Upper lobe of left lung (tissue), 6 donors: ENCODE data around the gene ADARB1. TPM values are rescaled to one million over a fixed set of nuclear protein-coding genes. Genes with fewer than 3 reads are reported as not detected.
"Not testable (repeated sequence)": the region's sequence is repeated elsewhere in the genome, so short reads cannot be mapped to it uniquely, and the experiment has no call there.

ENCODE experiments used
- ATAC-seq, 2 donors: fragments of 200-7000 bp; cut with Tn5 transposase; one replicate each; pipeline ENCODE4 v1.9.1; 2022; ENCODE audit warnings: mild to moderate bottlenecking in 2 of 2, moderate library complexity in 2 of 2; ENCODE audit not compliant: low FRiP score in 2 of 2
- DNase-seq, 2 donors: peaks; one replicate each; pipeline ENCODE4 v3.0.0-alpha.2; 2019 to 2020
- H3K27ac ChIP-seq, 4 donors: fragments of 200-600 bp; sonication (generic); one replicate each; pipeline ENCODE4 v1.5.1; 2016 to 2019
- H3K27me3 ChIP-seq, 4 donors: fragments of 200-600 bp; sonication (generic); one replicate each; pipeline ENCODE4 v1.5.1; 2017 to 2019
- H3K36me3 ChIP-seq, 4 donors: fragments of 200-600 bp; sonication (generic); one replicate each; pipeline ENCODE4 v1.5.1; 2016 to 2019
- H3K4me1 ChIP-seq, 4 donors: fragments of 200-600 bp; sonication (generic); one replicate each; pipeline ENCODE4 v1.5.1; 2018 to 2019
- H3K4me3 ChIP-seq, 4 donors: fragments of 200-600 bp; sonication (generic); one replicate each; pipeline ENCODE4 v1.5.1; 2017 to 2019; ENCODE audit warnings: mild to moderate bottlenecking in 2 of 4, moderate library complexity in 1 of 4
- H3K9me3 ChIP-seq, 4 donors: fragments of 200-600 bp; sonication (generic); one replicate each; pipeline ENCODE4 v1.5.1; 2018 to 2019
- CTCF ChIP-seq, 6 experiments: fragments of 450-650 bp in 4 of 6; fragments of 200-600 bp in 2 of 6; sonication (generic) in 2 of 6; IDR thresholded peaks; one replicate each; pipeline ENCODE4 v1.5.1; 2016 to 2019; ENCODE audit warnings: antibody characterized with exemption in 6 of 6
- EP300 ChIP-seq, 4 donors: sonication (generic); formaldehyde crosslinking; IDR thresholded peaks; one replicate each; pipeline ENCODE4 v1.5.1; 2017; ENCODE audit warnings: antibody characterized with exemption in 4 of 4, control low read depth in 2 of 4
- POLR2A ChIP-seq, 4 donors: fragments of 450-650 bp; IDR thresholded peaks; one replicate each; pipeline ENCODE4 v1.5.1; 2016 to 2017; ENCODE audit warnings: antibody characterized with exemption in 4 of 4, mild to moderate bottlenecking in 2 of 4
- POLR2AphosphoS5 ChIP-seq, 2 donors: sonication (generic); formaldehyde crosslinking; IDR thresholded peaks; one replicate each; pipeline ENCODE4 v1.5.1; 2017; ENCODE audit warnings: antibody characterized with exemption in 2 of 2
- WGBS, 2 donors: methylation state at CpG; one replicate each; pipeline ENCODE4 v1.1.5; 2017 to 2018; 5-methylcytosine and 5-hydroxymethylcytosine counted together
- total RNA-seq, 6 donors: library from RNA; depleted of rRNA in 4 of 6; stranded (reverse); fragments of >200 nt in 4 of 6; gene quantifications; one replicate each; pipeline versions ENCODE4 v1.1.0 to v1.2.1, GENCODE V29; 2016 to 2021
- donor health status: DM: no; HTN: no; CAD: no; lungs with moderate emphysema.
- donor health status: DM: no; HTN: yes; CAD: no; lungs with severe emphysema.

The ADARB1 gene
- total RNA-seq, 6 donors from 2014 or later, result 26.5 to 94.3 (median 42.4) TPM

GRCh38 chr21:45129189-45129923 is 55.0 kb downstream of the ADARB1 start:
- Histone ChIP-seq H3K9me3 (no peaks in the 10 kb centered on the region), H3K27ac (peak overlapping the region; percentile 54 to 73 (median 63)), H3K4me3 (no peak overlapping the region), H3K36me3 (peaks cover 0 to 7% (median 0%) of the 10 kb centered on the region in 4 donors), H3K27me3 (no peaks in the 10 kb centered on the region), H3K4me1 (peaks cover 39 to 46% (median 43%) of the 10 kb centered on the region in 4 donors)
- DNase-seq (peak in 1 of 2 donors; percentile 65), ATAC-seq (peak in 1 of 2 donors; percentile 52)
- 73 to 83% methylated on average over 19 of the region's 19 CpGs for WGBS, 2 donors
- TF ChIP-seq CTCF (IDR thresholded peaks at IDR 0.05) (no peak), POLR2A (IDR thresholded peaks at IDR 0.05) (no peak), EP300 (IDR thresholded peaks at IDR 0.05) (no peak), POLR2AphosphoS5 (IDR thresholded peaks at IDR 0.05) (no peak)

GRCh38 chr21:45130324-45130774 is 56.0 kb downstream of the ADARB1 start:
- H3K9me3 ChIP-seq, result no peaks in the 10 kb centered on the region
- TF ChIP-seq EP300 (IDR thresholded peaks at IDR 0.05), result no peak
- TF ChIP-seq POLR2AphosphoS5 (IDR thresholded peaks at IDR 0.05), result peak in 1 of 2 donors; percentile 16
- TF ChIP-seq POLR2A (IDR thresholded peaks at IDR 0.05), result no peak
- TF ChIP-seq CTCF (IDR thresholded peaks at IDR 0.05), result no peak
- peaks cover 0 to 14% (median under 1%) of the 10 kb centered on the region in 4 donors for H3K36me3 ChIP-seq
- peaks cover 40 to 50% (median 44%) of the 10 kb centered on the region in 4 donors for H3K4me1 ChIP-seq
- H3K4me3 ChIP-seq, result no peak overlapping the region
- H3K27ac ChIP-seq, result peak overlapping the region in 3 of 4 donors; percentile 35 to 73 (median 61)
- ATAC-seq, result peak in 1 of 2 donors; percentile 83
- no peaks in the 10 kb centered on the region for H3K27me3 ChIP-seq
- 38 to 51% methylated on average over 10 of the region's 10 CpGs for WGBS, 2 donors
- no peak for DNase-seq

- no peak overlapping the region for H3K4me3 ChIP-seq
- WGBS, 2 donors, result 82 to 89% methylated on average over 10 to 17 of the region's 17 CpGs
- peaks cover 0 to 20% (median 2%) of the 10 kb centered on the region in 4 donors for H3K36me3 ChIP-seq
- no peaks in the 10 kb centered on the region for H3K27me3 ChIP-seq
- H3K9me3 ChIP-seq, result no peaks in the 10 kb centered on the region
- TF ChIP-seq EP300 (IDR thresholded peaks at IDR 0.05) (no peak), POLR2A (IDR thresholded peaks at IDR 0.05) (peak in 1 of 4 donors; percentile 19), POLR2AphosphoS5 (IDR thresholded peaks at IDR 0.05) (no peak)
- DNase-seq (peak in 1 of 2 donors; percentile 61), ATAC-seq (no peak)
- H3K4me1 ChIP-seq, result peaks cover 40 to 55% (median 44%) of the 10 kb centered on the region in 4 donors
- H3K27ac ChIP-seq, result peak overlapping the region; percentile 4 to 73 (median 48)
Observed at GRCh38 chr21:45131537-45131999, 57.2 kb downstream of the ADARB1 start.

GRCh38 chr21:45132841-45133573 is 58.6 kb downstream of the ADARB1 start:
- Histone ChIP-seq H3K27ac (peak overlapping the region in 3 of 4 donors; percentile 46 to 73 (median 61)), H3K4me1 (peaks cover 42 to 62% (median 44%) of the 10 kb centered on the region in 4 donors), H3K9me3 (no peaks in the 10 kb centered on the region), H3K27me3 (no peaks in the 10 kb centered on the region), H3K36me3 (peaks cover 0 to 20% (median 2%) of the 10 kb centered on the region in 4 donors), H3K4me3 (no peak overlapping the region)
- WGBS, 2 donors, result 50 to 55% methylated on average over 10 to 13 of the region's 13 CpGs
- TF ChIP-seq EP300 (IDR thresholded peaks at IDR 0.05) (no peak), POLR2AphosphoS5 (IDR thresholded peaks at IDR 0.05) (peak in 1 of 2 donors; percentile 21)
- DNase-seq, result peak in 1 of 2 donors; percentile 35
- no peak for ATAC-seq

GRCh38 chr21:45133574-45134278 is 59.3 kb downstream of the ADARB1 start:
- Histone ChIP-seq H3K36me3 (peaks cover 0 to 20% (median 2%) of the 10 kb centered on the region in 4 donors), H3K4me1 (peaks cover 38 to 57% (median 41%) of the 10 kb centered on the region in 4 donors), H3K27ac (peak overlapping the region in 3 of 4 donors; percentile 46 to 73 (median 48))
- DNase-seq, result peak in 1 of 2 donors; percentile 68
- ATAC-seq, H3K27me3 ChIP-seq, H3K4me3 ChIP-seq, H3K9me3 ChIP-seq: not testable (repeated sequence)
- WGBS, 2 donors, result 95 to 96% methylated on average over 23 to 39 of the region's 60 CpGs
